GM21786 (cell line): ENCODE measurements around the gene MYOM1.
"Not testable (repeated sequence)": the region's sequence is repeated elsewhere in the genome, so short reads cannot be mapped to it uniquely, and the experiment has no call there.

Experiments used
- ATAC-seq: cut with Tn5 transposase; IDR thresholded peaks from one replicate; pipeline ENCODE4 v1.9.1; 2021; ENCODE audit not compliant: unreplicated experiment

Gene MYOM1

DNA sequence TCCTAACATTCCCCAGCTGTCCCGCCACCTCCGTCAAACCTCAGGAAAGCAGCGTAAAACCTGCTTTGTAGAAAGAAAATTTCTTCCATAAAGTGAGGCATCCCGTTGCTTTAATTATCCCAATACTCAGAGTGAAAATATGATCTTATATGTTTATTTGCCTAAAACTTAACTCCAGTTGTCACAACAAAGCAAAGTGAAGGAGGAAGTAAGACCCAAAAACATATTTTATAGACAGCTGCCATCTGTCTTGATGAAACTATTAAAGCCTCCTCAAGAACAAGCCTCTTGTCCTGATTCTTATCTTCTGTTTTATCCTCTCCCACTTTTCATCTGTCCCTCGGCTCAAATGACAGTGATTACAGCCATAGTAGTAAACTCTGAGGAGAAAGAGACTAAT is 177.9 kb downstream of the MYOM1 start:
- ATAC-seq, result no peak

DNA sequence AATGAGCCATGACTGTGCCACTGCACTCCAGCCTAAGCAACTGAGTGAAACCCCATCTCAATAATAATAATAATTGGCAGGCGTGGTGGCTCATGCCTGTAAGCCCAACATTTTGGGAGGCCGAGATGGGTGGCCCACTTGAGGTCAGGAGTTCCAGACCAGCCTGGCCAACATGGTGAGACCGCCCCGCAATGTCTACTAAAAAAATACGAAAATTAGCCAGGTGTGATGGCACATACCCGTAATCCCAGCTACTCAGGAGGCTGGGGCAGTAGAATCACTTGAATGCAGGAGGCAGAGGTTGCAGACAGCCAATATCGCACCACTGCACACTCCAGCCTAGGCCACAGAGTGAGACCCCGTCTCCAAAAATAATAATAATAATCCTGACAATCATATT is 178.9 kb downstream of the MYOM1 start:
- no peak for ATAC-seq

DNA sequence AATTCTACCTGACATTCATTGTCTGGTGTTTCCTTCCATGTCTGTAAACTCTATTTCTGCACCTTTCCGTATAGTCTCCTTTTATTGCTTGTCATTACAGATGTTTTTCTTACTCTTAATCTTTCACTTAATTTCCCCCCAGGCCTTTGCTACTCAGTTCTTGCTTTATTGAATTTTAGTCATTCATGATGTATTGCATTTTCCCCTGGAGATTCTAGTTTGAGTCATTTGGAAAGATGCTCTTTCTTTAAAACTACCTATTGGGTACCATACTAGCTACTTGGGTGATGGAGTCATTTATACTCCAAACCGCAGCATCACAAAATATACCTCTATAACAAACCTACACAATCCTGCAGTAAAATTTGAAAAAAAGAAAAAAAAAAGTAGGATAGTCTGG is 179.6 kb downstream of the MYOM1 start:
- ATAC-seq, result no peak

DNA sequence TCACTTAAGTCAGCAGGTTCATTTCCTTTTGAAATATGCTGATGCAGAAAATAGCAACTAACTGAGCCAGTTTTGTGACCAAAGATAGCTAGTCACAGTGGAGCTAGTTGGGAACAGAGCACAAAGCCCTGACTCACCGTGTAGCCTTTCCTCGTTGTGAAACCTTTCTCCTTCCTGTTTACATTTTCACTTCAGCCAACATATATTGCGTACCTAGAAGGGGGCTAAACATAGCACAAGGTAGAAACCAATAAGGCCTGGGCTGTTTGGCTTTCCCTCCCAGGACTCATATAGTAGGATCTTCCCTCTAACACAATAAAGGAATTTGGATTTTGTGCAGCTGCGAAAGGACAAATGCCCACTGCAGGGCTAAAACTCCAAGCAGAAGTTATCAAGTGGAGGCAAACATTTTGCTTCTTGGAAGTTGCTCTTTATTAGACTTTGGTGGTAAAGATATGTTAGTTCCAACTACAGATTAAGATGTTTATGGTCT is 182.3 kb downstream of the MYOM1 start:
- ATAC-seq, result peak; percentile 100

DNA sequence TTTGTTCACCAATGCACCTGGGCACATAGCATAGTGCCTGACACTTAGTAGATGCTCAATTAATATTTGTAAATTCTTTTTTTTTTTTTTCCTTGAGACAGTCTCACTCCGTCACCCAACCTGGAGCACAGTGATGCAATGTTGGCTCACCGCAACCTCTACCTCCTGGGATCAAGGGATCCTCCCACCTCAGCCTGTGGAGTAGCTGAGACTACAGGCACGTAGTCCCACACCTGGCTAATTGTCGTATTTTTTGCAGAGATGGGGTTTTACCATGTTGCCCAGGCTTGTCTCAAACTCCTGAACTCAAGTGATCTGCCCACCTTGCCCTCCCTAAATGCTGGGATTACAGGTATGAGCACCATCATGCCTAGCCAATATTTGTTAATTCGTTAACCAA is 183.7 kb downstream of the MYOM1 start:
- ATAC-seq, result no peak

DNA sequence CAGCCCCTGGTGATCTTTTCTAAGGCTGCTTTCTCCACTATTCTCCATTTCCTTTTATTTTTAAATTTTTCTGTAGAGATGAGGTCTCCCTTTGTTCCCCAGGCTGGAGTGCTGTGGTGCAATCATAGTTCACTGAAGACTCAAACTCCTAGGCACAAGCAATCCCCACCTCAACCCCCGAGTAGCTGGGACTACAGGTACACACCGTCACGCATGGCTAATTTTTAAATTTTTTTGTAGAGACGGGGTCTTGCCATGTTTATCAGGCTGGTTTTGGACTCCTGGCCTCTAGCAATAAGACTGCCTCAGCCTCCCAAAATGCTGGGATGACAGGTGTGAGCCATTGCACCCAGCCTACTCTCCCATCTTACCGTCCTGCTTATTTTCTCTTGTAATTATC is 184.1 kb downstream of the MYOM1 start:
- no peak for ATAC-seq

DNA sequence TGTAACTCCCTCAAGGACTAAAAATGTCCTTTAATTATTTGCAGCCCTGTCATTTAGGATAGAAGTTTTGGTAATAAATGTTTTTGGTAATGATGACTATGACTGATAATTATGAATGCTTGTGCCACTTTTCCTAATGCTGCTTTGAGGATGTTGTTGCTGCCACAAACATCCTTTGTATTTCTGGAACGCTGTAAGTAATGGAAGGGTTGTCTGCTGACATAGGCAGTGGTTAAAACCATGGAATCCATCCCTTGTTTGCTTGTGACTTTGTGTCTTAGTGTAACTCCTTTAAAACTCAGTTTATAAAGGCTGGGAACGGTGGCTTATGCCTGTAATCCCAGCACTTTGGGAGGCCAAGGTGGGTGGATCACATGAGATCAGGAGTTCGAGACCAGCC is 187.0 kb downstream of the MYOM1 start:
- no peak for ATAC-seq

DNA sequence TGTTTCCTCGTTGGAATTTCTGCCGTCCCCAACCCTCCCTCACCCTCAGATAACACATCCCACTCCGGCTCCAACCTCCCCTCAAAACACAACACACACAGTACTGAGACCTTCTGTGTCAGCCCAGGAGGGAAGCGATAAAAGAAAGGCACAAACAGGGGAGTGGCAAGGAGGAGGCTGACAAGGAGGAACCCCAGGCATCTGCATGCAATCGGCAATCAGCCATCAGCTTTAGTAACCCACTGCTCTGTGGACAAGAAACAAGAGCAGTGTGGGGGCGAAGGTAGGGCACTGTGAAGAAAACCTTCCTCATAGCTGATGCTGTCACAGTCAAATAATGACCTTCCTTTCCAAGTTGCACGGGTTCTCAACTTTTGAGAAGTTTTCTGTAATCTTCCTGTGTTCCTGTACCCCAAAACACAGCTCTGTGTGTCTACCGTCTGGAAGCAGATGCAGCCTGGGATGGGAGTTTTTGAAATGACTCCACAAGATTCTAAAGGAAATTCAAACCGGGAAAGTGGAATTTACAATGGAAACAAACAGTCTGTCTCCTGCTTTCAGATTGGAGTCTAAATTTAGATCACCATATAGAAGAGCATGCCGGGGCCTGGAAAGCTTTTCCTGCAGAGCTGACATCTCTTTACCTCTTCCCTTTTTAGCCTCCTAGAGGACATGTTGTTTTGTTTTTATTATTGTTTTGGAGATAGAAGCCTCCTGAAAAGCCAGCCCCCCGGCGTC is 190.4 kb downstream of the MYOM1 start:
- no peak for ATAC-seq

DNA sequence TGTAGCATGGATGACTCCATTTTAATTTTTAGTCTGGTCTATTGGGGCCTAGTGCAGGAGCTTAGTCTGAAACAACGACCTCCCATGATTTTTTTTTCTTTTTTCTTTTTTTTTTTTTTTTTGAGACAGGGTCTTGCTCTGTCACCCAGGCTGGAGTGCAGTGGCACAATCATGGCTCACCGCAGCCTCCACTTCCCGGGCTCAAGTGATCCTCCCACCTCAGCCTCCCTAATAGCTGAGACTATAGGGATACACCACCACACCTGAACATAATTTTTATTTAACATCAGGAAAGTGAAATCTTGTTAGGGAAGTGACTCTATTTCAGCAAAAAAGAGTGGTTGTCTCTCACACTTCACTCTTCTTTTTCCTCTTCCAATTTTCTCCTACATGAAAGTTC is 191.7 kb downstream of the MYOM1 start:
- ATAC-seq, result not testable (repeated sequence)

DNA sequence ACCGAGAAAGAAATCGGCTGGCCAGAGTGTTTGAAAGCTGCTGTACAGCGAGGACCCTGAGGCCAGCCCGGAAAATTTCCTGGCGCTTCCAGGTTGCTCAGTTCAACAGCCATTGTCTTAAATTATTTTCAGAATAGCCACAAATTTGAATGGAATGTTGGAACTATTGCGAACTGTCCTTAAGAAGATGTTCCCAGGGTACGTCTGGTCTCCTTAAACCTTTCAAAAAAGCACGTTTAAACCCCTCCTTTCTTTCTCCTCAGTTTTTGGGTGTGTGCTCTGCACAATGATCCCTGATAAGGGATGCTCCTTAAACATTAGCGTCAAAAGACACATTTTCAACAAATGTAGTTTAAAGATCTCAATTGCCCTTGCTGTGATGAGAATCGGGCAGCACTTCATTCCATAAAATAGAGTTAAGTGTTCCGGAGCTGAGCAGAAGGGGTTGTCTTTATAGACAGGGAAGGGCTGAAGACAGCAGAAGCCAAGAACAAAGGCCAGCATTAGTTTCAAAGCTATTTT is 192.3 kb downstream of the MYOM1 start:
- ATAC-seq, result no peak

DNA sequence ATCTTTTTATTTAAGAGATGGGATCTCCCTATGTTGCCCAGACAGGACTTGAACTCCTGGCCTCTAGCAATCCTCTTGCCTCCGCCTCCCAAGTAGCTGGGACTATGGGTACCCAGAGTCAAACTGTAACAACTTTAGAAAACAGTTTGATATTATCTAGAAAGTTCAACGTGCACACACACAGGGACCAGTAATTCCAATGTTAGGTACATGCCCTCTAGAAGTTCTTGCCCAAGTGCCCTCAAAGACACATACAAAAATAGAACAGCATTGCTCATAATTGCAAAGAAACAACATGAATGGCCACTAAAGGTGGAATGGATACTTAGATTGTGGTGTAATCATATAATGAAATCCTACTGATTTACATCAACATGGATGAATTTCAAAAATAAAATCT is 194.2 kb downstream of the MYOM1 start:
- ATAC-seq, result no peak

DNA sequence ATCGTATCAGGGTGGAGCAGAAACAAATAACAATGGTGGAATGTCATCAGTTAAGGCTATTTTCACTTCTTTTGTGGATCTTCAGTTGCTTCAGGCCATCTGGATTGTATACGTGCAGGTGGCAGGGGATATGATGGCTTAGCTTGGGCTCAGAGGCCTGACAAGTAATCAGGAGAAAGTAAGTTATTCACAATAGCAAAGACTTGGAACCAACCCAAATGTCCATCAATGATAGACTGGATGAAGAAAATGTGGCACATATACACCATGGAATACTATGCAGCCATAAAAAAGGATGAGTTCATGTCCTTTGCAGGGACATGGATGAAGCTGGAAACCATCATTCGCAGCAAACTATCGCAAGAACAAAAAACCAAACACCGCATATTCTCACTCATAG is 196.2 kb downstream of the MYOM1 start:
- ATAC-seq, result not testable (repeated sequence)
